Hepatocyte (in vitro differentiated cells): ENCODE results near the gene TEX51.

Source experiments
- CTCF ChIP-seq: fragments of 200-600 bp; sonication (generic); IDR thresholded peaks from 2 replicates; pipeline ENCODE4 v1.5.1; 2016; ENCODE audit warnings: antibody characterized with exemption, mild to moderate bottlenecking; ENCODE audit not compliant: poor library complexity
- EZH2 ChIP-seq: fragments of 200-600 bp; sonication (generic); IDR thresholded peaks from 2 replicates; pipeline ENCODE4 v1.6.1; 2016; ENCODE audit warnings: antibody characterized with exemption, mild to moderate bottlenecking, borderline replicate concordance
- EZH2phosphoT487 ChIP-seq: fragments of 200-600 bp; sonication (generic); IDR thresholded peaks from one replicate; pipeline ENCODE4 v1.6.1; 2018; ENCODE audit warnings: antibody characterized with exemption, mild to moderate bottlenecking, low read depth, moderate library complexity; ENCODE audit not compliant: unreplicated experiment, severe bottlenecking

- TF ChIP-seq EZH2 (no peak), CTCF (no peak), EZH2phosphoT487 (no peak)
Observed at GRCh38 chr2:126911111-126911796, 12.6 kb downstream of the TEX51 start.
